Measurements from ENCODE around the gene PCP2.

PCP2 gene

GRCh38 chr19:7617735-7618134, 15.8 kb downstream of the PCP2 start:
- no peak for DNase-seq (ENCODE audit: extremely low read depth, insufficient read length)
- Histone ChIP-seq H3K36me3 (ENCODE audit: control insufficient read depth, insufficient read depth, low read length) (peaks cover 23% of the 10 kb centered on the region), H3K27me3 (replicated peaks; ENCODE audit: control insufficient read depth, insufficient read depth, low read length) (no peaks in the 10 kb centered on the region), H3K4me3 (replicated peaks; ENCODE audit: low read depth, low read length) (no peak overlapping the region)
- TF ChIP-seq, protein P1, sequence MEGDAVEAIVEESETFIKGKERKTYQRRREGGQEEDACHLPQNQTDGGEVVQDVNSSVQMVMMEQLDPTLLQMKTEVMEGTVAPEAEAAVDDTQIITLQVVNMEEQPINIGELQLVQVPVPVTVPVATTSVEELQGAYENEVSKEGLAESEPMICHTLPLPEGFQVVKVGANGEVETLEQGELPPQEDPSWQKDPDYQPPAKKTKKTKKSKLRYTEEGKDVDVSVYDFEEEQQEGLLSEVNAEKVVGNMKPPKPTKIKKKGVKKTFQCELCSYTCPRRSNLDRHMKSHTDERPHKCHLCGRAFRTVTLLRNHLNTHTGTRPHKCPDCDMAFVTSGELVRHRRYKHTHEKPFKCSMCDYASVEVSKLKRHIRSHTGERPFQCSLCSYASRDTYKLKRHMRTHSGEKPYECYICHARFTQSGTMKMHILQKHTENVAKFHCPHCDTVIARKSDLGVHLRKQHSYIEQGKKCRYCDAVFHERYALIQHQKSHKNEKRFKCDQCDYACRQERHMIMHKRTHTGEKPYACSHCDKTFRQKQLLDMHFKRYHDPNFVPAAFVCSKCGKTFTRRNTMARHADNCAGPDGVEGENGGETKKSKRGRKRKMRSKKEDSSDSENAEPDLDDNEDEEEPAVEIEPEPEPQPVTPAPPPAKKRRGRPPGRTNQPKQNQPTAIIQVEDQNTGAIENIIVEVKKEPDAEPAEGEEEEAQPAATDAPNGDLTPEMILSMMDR (IDR thresholded peaks at IDR 0.05; ENCODE audit: insufficient read depth, low read length, poor library complexity, severe bottlenecking), result no peak

DNA sequence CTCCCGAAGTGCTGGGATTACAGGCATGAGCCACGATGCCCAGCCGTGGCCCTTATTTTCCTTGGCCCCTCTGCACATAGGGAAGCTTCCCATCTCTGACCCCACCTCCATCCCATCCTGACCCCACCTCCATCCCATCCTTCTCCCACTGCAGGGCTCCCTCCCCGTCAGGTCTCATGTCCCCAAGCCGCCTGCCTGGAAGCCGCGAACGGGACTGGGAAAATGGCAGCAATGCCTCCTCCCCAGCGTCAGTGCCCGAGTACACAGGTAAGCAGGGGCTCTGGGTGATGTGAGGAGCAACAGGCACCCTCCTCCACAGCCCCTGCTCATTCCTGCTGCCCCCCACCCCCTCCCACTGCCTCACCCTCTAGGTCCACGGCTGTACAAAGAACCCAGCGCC, 16.3 kb downstream of the PCP2 start:
- DNase-seq (ENCODE audit: extremely low read depth, insufficient read length), result no peak
- peaks cover 17% of the 10 kb centered on the region for H3K36me3 ChIP-seq (ENCODE audit: control insufficient read depth, insufficient read depth, low read length)
- H3K4me3 ChIP-seq (replicated peaks; ENCODE audit: low read depth, low read length), result no peak overlapping the region
- TF ChIP-seq, protein P1 (IDR thresholded peaks at IDR 0.05; ENCODE audit: insufficient read depth, low read length, poor library complexity, severe bottlenecking), result no peak
- H3K27me3 ChIP-seq (replicated peaks; ENCODE audit: control insufficient read depth, insufficient read depth, low read length), result no peaks in the 10 kb centered on the region

DNA sequence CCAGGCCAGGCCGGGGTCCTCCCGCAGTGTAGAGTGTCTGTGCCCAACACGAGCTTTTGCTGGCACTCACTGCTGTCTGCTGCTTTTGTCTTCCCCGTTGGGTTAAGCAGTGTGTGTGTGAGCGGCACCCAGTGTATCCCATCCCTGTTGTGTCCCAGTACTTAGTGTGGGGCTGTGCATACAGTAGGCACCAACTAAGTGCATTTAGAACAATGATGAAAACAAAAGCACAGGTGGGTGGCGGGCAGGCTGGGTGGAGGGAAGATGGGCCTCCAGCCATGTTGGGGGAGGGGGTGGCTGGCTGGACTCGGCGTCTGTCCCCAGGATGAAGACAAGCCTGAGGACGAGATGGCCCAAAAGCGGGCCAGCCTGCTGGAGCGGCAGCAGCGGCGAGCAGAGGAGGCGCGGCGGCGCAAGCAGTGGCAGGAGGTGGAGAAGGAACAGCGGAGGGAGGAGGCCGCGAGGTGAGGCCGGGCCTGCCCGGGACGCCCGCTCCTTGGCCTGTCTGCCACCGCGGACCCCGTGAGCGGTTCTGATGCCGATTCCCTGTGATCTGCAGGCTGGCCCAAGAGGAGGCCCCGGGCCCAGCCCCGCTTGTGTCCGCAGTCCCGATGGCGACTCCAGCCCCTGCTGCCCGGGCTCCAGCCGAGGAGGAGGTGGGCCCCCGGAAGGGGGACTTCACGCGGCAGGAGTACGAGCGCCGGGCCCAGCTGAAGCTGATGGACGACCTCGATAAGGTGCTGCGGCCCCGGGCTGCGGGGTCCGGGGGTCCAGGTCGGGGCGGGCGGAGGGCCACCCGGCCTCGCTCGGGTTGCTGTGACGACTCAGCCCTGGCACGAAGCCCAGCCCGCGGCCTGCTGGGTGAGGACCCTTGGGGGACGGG, 18.4 kb downstream of the PCP2 start:
- no peak for DNase-seq (ENCODE audit: extremely low read depth, insufficient read length)
- TF ChIP-seq, protein P1 (IDR thresholded peaks at IDR 0.05; ENCODE audit: insufficient read depth, low read length, poor library complexity, severe bottlenecking), result no peak
- no peaks in the 10 kb centered on the region for H3K27me3 ChIP-seq (replicated peaks; ENCODE audit: control insufficient read depth, insufficient read depth, low read length)
- no peak overlapping the region for H3K4me3 ChIP-seq (replicated peaks; ENCODE audit: low read depth, low read length)
- peaks cover 8% of the 10 kb centered on the region for H3K36me3 ChIP-seq (ENCODE audit: control insufficient read depth, insufficient read depth, low read length)

- no peaks in the 10 kb centered on the region for H3K27me3 ChIP-seq (replicated peaks; ENCODE audit: control insufficient read depth, insufficient read depth, low read length)
- no peak for DNase-seq (ENCODE audit: extremely low read depth, insufficient read length)
- H3K4me3 ChIP-seq (replicated peaks; ENCODE audit: low read depth, low read length), result no peak overlapping the region
- H3K36me3 ChIP-seq (ENCODE audit: control insufficient read depth, insufficient read depth, low read length), result peaks cover 6% of the 10 kb centered on the region
- TF ChIP-seq, protein P1 (IDR thresholded peaks at IDR 0.05; ENCODE audit: insufficient read depth, low read length, poor library complexity, severe bottlenecking), result no peak
Measured at GRCh38 chr19:7612282-7613274, 20.9 kb downstream of the PCP2 start.

DNA sequence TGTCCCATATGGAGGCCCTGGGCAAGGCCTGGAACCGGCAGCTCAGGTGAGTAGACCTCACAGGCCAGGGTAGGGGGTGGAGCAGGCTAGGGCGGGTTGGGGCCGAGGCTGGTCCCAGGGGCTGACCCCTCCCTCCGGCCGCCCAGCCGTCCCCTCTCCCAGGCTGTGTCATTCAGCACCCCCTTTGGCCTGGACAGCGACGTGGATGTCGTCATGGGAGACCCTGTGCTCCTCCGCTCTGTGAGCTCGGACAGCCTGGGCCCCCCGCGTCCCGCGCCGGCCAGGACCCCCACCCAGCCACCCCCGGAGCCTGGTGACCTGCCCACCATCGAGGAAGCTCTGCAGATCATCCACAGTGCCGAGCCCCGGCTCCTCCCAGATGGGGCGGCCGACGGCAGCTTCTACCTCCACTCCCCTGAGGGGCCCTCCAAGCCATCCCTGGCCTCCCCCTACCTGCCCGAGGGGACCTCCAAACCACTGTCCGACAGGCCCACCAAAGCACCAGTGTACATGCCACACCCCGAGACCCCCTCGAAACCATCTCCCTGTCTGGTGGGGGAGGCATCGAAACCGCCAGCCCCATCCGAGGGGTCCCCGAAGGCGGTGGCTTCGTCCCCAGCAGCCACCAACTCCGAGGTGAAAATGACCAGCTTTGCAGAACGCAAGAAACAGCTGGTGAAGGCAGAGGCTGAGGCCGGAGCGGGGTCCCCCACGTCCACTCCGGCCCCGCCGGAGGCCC, 21.8 kb downstream of the PCP2 start:
- Histone ChIP-seq H3K36me3 (ENCODE audit: control insufficient read depth, insufficient read depth, low read length) (no peaks in the 10 kb centered on the region; the same call in 1 of the 2 replicates), H3K27me3 (replicated peaks; ENCODE audit: control insufficient read depth, insufficient read depth, low read length) (no peaks in the 10 kb centered on the region), H3K4me3 (replicated peaks; ENCODE audit: low read depth, low read length) (no peak overlapping the region)
- no peak for DNase-seq (ENCODE audit: extremely low read depth, insufficient read length)
- TF ChIP-seq, protein P1 (IDR thresholded peaks at IDR 0.05; ENCODE audit: insufficient read depth, low read length, poor library complexity, severe bottlenecking), result no peak

Measured in GM06990 (cell line).